ENCODE measurements around the gene ATP13A1. TPM values are rescaled to one million over a fixed set of nuclear protein-coding genes. Genes with fewer than 3 reads are reported as not detected.
"Not testable (repeated sequence)": the region's sequence is repeated elsewhere in the genome, so short reads cannot be mapped to it uniquely, and the experiment has no call there.

The ATP13A1 gene
- total RNA-seq, 1 donor from 2014 or later = 114 TPM

GRCh38 chr19:19602136-19602712, 61.3 kb downstream of the ATP13A1 start:
- H3K4me3 ChIP-seq = no peak overlapping the region
- peaks cover 6% of the 10 kb centered on the region for H3K4me1 ChIP-seq
- intact Hi-C loops (cut with DNase I) = no loop called here
- no peaks in the 10 kb centered on the region for H3K27me3 ChIP-seq
- H3K36me3 ChIP-seq = no peaks in the 10 kb centered on the region
- H3K9me3 ChIP-seq = no peaks in the 10 kb centered on the region
- no peak for TF ChIP-seq CTCF (IDR thresholded peaks at IDR 0.05)
- TF ChIP-seq POLR2AphosphoS5 (IDR thresholded peaks at IDR 0.05; ENCODE audit: insufficient read depth in 1 of 2, low read depth in 1 of 2) = no peak
- no peak for TF ChIP-seq POLR2A (IDR thresholded peaks at IDR 0.05)
- H3K27ac ChIP-seq = no peak overlapping the region
- DNase-seq (ENCODE audit: extremely low spot score in 2 of 2) = no peak

GRCh38 chr19:19600793-19601330, 62.6 kb downstream of the ATP13A1 start:
- no peaks in the 10 kb centered on the region for H3K27me3 ChIP-seq
- TF ChIP-seq POLR2A (IDR thresholded peaks at IDR 0.05) (no peak), POLR2AphosphoS5 (IDR thresholded peaks at IDR 0.05; ENCODE audit: insufficient read depth in 1 of 2, low read depth in 1 of 2) (no peak), CTCF (IDR thresholded peaks at IDR 0.05) (no peak)
- no peaks in the 10 kb centered on the region for H3K9me3 ChIP-seq
- no peaks in the 10 kb centered on the region for H3K36me3 ChIP-seq
- H3K27ac ChIP-seq = no peak overlapping the region
- H3K4me1 ChIP-seq = peaks cover 6% of the 10 kb centered on the region
- intact Hi-C loops (cut with DNase I) = no loop called here
- DNase-seq (ENCODE audit: extremely low spot score in 2 of 2) = no peak
- H3K4me3 ChIP-seq = no peak overlapping the region

- DNase-seq (ENCODE audit: extremely low spot score in 2 of 2); H3K36me3 ChIP-seq; H3K4me3 ChIP-seq; H3K9me3 ChIP-seq; intact Hi-C loops (cut with DNase I); H3K27me3 ChIP-seq: not testable (repeated sequence)
- Histone ChIP-seq H3K27ac (peak overlapping the region; percentile 56), H3K4me1 (peaks cover 14% of the 10 kb centered on the region)
These were observed 64.6 kb downstream of the ATP13A1 start for GRCh38 chr19:19598728-19599451.

GRCh38 chr19:19597809-19598306, 65.6 kb downstream of the ATP13A1 start:
- Histone ChIP-seq H3K36me3 (no peaks in the 10 kb centered on the region), H3K27ac (no peak overlapping the region), H3K4me1 (peaks cover 10% of the 10 kb centered on the region), H3K9me3 (no peaks in the 10 kb centered on the region), H3K27me3 (no peaks in the 10 kb centered on the region), H3K4me3 (no peak overlapping the region)
- no peak for DNase-seq (ENCODE audit: extremely low spot score in 2 of 2)
- TF ChIP-seq CTCF (IDR thresholded peaks at IDR 0.05) = no peak
- TF ChIP-seq POLR2A (IDR thresholded peaks at IDR 0.05) = no peak
- no peak for TF ChIP-seq POLR2AphosphoS5 (IDR thresholded peaks at IDR 0.05; ENCODE audit: insufficient read depth in 1 of 2, low read depth in 1 of 2)
- intact Hi-C loops (cut with DNase I) = no loop called here

Small RNA genes lying within 50 kb of the gene (small RNA-seq; reads per million reads assigned to genes)
- not detected for gene AC011458.2

Other genes starting within 250 kb of the ATP13A1 start
- 0.98 TPM for gene TSSK6, start 148.1 kb downstream of the ATP13A1 start, total RNA-seq
- 47.9 TPM for gene NDUFA13, start 147.5 kb downstream of the ATP13A1 start, total RNA-seq
- 2.5 TPM for gene YJEFN3, start 134.8 kb downstream of the ATP13A1 start, total RNA-seq
- 0.98 TPM for gene CILP2, start 125.4 kb downstream of the ATP13A1 start, total RNA-seq
- 5.2 TPM for gene PBX4, start 45.0 kb downstream of the ATP13A1 start, total RNA-seq
- gene LPAR2, start 35.5 kb downstream of the ATP13A1 start, total RNA-seq = 15.2 TPM
- gene GMIP, start 20.0 kb downstream of the ATP13A1 start, total RNA-seq = 12.3 TPM
- 6.9 TPM for gene ZNF101, start 5.2 kb upstream of the ATP13A1 start, total RNA-seq
- gene ZNF14, start 69.4 kb upstream of the ATP13A1 start, total RNA-seq = 5.4 TPM
- 33.6 TPM for gene ZNF506, start 158.1 kb upstream of the ATP13A1 start, total RNA-seq
- 4.9 TPM for gene ZNF253, start 202.2 kb upstream of the ATP13A1 start, total RNA-seq
- 4.2 TPM for gene ZNF93, start 237.3 kb upstream of the ATP13A1 start, total RNA-seq

Measured in vagina (tissue), 2 donors.